Esophagus (tissue), 2 donors: ENCODE measurements around the gene PDZD8. TPM values are rescaled to one million over a fixed set of nuclear protein-coding genes. Genes with fewer than 3 reads are reported as not detected.

ENCODE experiments used
- H3K27ac ChIP-seq, 2 donors: one replicate each; pipeline ENCODE4 v1.5.1; 2013; ENCODE audit warnings: low read depth in 2 of 2, mild to moderate bottlenecking in 2 of 2, inconsistent platforms in 1 of 2, low read length in 1 of 2, moderate library complexity in 1 of 2
- H3K27me3 ChIP-seq, 2 donors: one replicate each; pipeline ENCODE4 v1.6.1; 2013; ENCODE audit warnings: low read length in 2 of 2, control low read depth in 1 of 2, mild to moderate bottlenecking in 1 of 2; ENCODE audit not compliant: insufficient read depth in 2 of 2, control insufficient read depth in 1 of 2
- H3K36me3 ChIP-seq, 2 donors: one replicate each; pipeline ENCODE4 v1.6.1; 2013; ENCODE audit warnings: low read length in 1 of 2; ENCODE audit not compliant: control insufficient read depth in 2 of 2, insufficient read depth in 2 of 2
- H3K4me1 ChIP-seq, 2 donors: one replicate each; pipeline ENCODE4 v1.6.1; 2013; ENCODE audit warnings: low read length in 1 of 2; ENCODE audit not compliant: control insufficient read depth in 2 of 2, insufficient read depth in 2 of 2
- H3K4me3 ChIP-seq, 2 donors: one replicate each; pipeline ENCODE4 v1.5.1; 2013; ENCODE audit warnings: low read length in 2 of 2, mild to moderate bottlenecking in 2 of 2, low read depth in 1 of 2, moderate library complexity in 1 of 2
- H3K9me3 ChIP-seq, 2 donors: one replicate each; pipeline ENCODE4 v1.6.1; 2013; ENCODE audit warnings: mild to moderate bottlenecking in 2 of 2, low read depth in 1 of 2, low read length in 1 of 2, moderate library complexity in 1 of 2; ENCODE audit not compliant: control insufficient read depth in 2 of 2, insufficient read depth in 1 of 2
- WGBS, 2 donors: extraction: QIAGEN DNeasy Blood & Tissue Kit; methylation state at CpG; one replicate each; pipeline ENCODE4 v1.1.7; 2013; 5-methylcytosine and 5-hydroxymethylcytosine counted together
- polyA plus RNA-seq, 2 donors: library from polyadenylated mRNA; stranded (reverse); fragments of 200-250 nt; gene quantifications; one replicate each; pipeline ENCODE4 v1.2.3, GENCODE V29; 2013
- donor health status: healthy with polysubstance abuse.
- donor health status: Bipolar disorder and iron deficiency.

PDZD8 gene
- polyA plus RNA-seq, 2 donors: 2.9 to 6.8 TPM

- H3K27me3 ChIP-seq: no peaks in the 10 kb centered on the region
- H3K27ac ChIP-seq: no peak overlapping the region
- 89 to 96% methylated on average over 2 of the region's 2 CpGs for WGBS, 2 donors
- H3K4me1 ChIP-seq: no peaks in the 10 kb centered on the region
- H3K9me3 ChIP-seq: no peaks in the 10 kb centered on the region
- H3K4me3 ChIP-seq: no peak overlapping the region
- no peaks in the 10 kb centered on the region for H3K36me3 ChIP-seq
Observed at GRCh38 chr10:117277675-117278074, 97.6 kb downstream of the PDZD8 start.

- WGBS, 2 donors: 67 to 73% methylated on average over 3 of the region's 3 CpGs
- H3K36me3 ChIP-seq: no peaks in the 10 kb centered on the region
- H3K9me3 ChIP-seq: no peaks in the 10 kb centered on the region
- H3K4me3 ChIP-seq: no peak overlapping the region
- H3K4me1 ChIP-seq: no peaks in the 10 kb centered on the region
- no peak overlapping the region for H3K27ac ChIP-seq
- no peaks in the 10 kb centered on the region for H3K27me3 ChIP-seq
Observed at GRCh38 chr10:117275121-117275520, 100.1 kb downstream of the PDZD8 start.

- no peaks in the 10 kb centered on the region for H3K4me1 ChIP-seq
- H3K36me3 ChIP-seq: no peaks in the 10 kb centered on the region
- no peak overlapping the region for H3K4me3 ChIP-seq
- 95% methylated on average over 5 of the region's 5 CpGs for WGBS, 2 donors
- no peaks in the 10 kb centered on the region for H3K9me3 ChIP-seq
- no peak overlapping the region for H3K27ac ChIP-seq
- H3K27me3 ChIP-seq: no peaks in the 10 kb centered on the region
Observed at GRCh38 chr10:117274509-117274908, 100.7 kb downstream of the PDZD8 start.

- Histone ChIP-seq H3K4me1 (no peaks in the 10 kb centered on the region), H3K36me3 (no peaks in the 10 kb centered on the region), H3K27ac (no peak overlapping the region), H3K4me3 (no peak overlapping the region), H3K9me3 (no peaks in the 10 kb centered on the region), H3K27me3 (no peaks in the 10 kb centered on the region)
- 93 to 94% methylated on average over 3 of the region's 3 CpGs for WGBS, 2 donors
Observed at GRCh38 chr10:117273980-117274379, 101.3 kb downstream of the PDZD8 start.

- Histone ChIP-seq H3K4me1 (no peaks in the 10 kb centered on the region), H3K36me3 (no peaks in the 10 kb centered on the region), H3K4me3 (no peak overlapping the region), H3K9me3 (no peaks in the 10 kb centered on the region), H3K27ac (no peak overlapping the region), H3K27me3 (no peaks in the 10 kb centered on the region)
- WGBS, 2 donors: 66 to 76% methylated on average over 13 of the region's 13 CpGs
Observed at GRCh38 chr10:117272195-117273076, 102.8 kb downstream of the PDZD8 start.

GRCh38 chr10:117271427-117271826, 103.8 kb downstream of the PDZD8 start:
- 49 to 84% methylated on average over 3 of the region's 3 CpGs for WGBS, 2 donors

GRCh38 chr10:117268907-117269306, 106.3 kb downstream of the PDZD8 start:
- H3K9me3 ChIP-seq: no peaks in the 10 kb centered on the region
- H3K36me3 ChIP-seq: no peaks in the 10 kb centered on the region
- H3K27ac ChIP-seq: no peak overlapping the region
- 93 to 95% methylated on average over 2 of the region's 2 CpGs for WGBS, 2 donors
- no peak overlapping the region for H3K4me3 ChIP-seq
- H3K4me1 ChIP-seq: no peaks in the 10 kb centered on the region
- H3K27me3 ChIP-seq: no peaks in the 10 kb centered on the region

More at GRCh38 chr10:117271427-117271826, 103.8 kb downstream of the PDZD8 start:
- H3K27ac ChIP-seq: no peak overlapping the region
- no peaks in the 10 kb centered on the region for H3K27me3 ChIP-seq
- no peak overlapping the region for H3K4me3 ChIP-seq
- H3K4me1 ChIP-seq: no peaks in the 10 kb centered on the region
- H3K36me3 ChIP-seq: no peaks in the 10 kb centered on the region
- H3K9me3 ChIP-seq: no peaks in the 10 kb centered on the region

- H3K36me3 ChIP-seq: no peaks in the 10 kb centered on the region
- no peak overlapping the region for H3K27ac ChIP-seq
- H3K9me3 ChIP-seq: no peaks in the 10 kb centered on the region
- H3K4me3 ChIP-seq: no peak overlapping the region
- 90 to 94% methylated on average over 4 of the region's 4 CpGs for WGBS, 2 donors
- H3K27me3 ChIP-seq: no peaks in the 10 kb centered on the region
- H3K4me1 ChIP-seq: no peaks in the 10 kb centered on the region
Observed at GRCh38 chr10:117268258-117268657, 107.0 kb downstream of the PDZD8 start.

GRCh38 chr10:117266812-117267211, 108.4 kb downstream of the PDZD8 start:
- Histone ChIP-seq H3K4me3 (no peak overlapping the region), H3K27ac (no peak overlapping the region), H3K27me3 (no peaks in the 10 kb centered on the region), H3K9me3 (no peaks in the 10 kb centered on the region), H3K4me1 (no peaks in the 10 kb centered on the region), H3K36me3 (no peaks in the 10 kb centered on the region)
- WGBS, 2 donors: 70 to 78% methylated on average over 2 of the region's 2 CpGs

- Histone ChIP-seq H3K9me3 (no peaks in the 10 kb centered on the region), H3K27me3 (no peaks in the 10 kb centered on the region), H3K36me3 (no peaks in the 10 kb centered on the region), H3K27ac (no peak overlapping the region), H3K4me3 (no peak overlapping the region), H3K4me1 (no peaks in the 10 kb centered on the region)
- 84 to 85% methylated on average over 9 of the region's 9 CpGs for WGBS, 2 donors
Observed at GRCh38 chr10:117266400-117266799, 108.8 kb downstream of the PDZD8 start.
